Keratinocyte (primary cell): ENCODE results near the gene IRF2BP1. TPM values are rescaled to one million over a fixed set of nuclear protein-coding genes. Genes with fewer than 3 reads are reported as not detected.

Experiments
- DNase-seq: peaks from one replicate; pipeline ENCODE4 v3.0.0-alpha.2; 2011; ENCODE audit warnings: low read depth, missing footprints, low spot score
- FAIRE-seq: peaks from 2 replicates; lab custom pipeline; 2011; peaks lifted over from hg19 to GRCh38; lab: Jason Lieb, UNC
- H2AFZ ChIP-seq: 2 replicates; pipeline ENCODE4 v1.6.0; 2012; ENCODE audit warnings: low read length, control low read depth, inconsistent platforms; ENCODE audit not compliant: control insufficient read depth
- H3K27ac ChIP-seq: 2 replicates; pipeline ENCODE4 v1.5.1; 2011; ENCODE audit warnings: low read length; ENCODE audit not compliant: control insufficient read depth, insufficient read depth
- H3K27me3 ChIP-seq: 3 replicates; pipeline ENCODE4 v1.6.0; 2011; ENCODE audit warnings: low read length; ENCODE audit not compliant: control insufficient read depth, insufficient read depth; ENCODE audit errors: extremely low read depth
- H3K36me3 ChIP-seq, 2 experiments: 2 replicates in 1 of 2; 3 replicates in 1 of 2; pipeline ENCODE4 v1.5.1; 2011; ENCODE audit warnings: low read length in 2 of 2, mild to moderate bottlenecking in 1 of 2; ENCODE audit not compliant: control insufficient read depth in 2 of 2, insufficient read depth in 2 of 2; ENCODE audit errors: extremely low read depth in 1 of 2
- H3K4me1 ChIP-seq: 3 replicates; pipeline ENCODE4 v1.5.1; 2011; ENCODE audit warnings: low read length; ENCODE audit not compliant: control insufficient read depth, insufficient read depth; ENCODE audit errors: extremely low read depth
- H3K4me2 ChIP-seq: 3 replicates; pipeline ENCODE4 v1.6.0; 2011; ENCODE audit warnings: low read depth, low read length; ENCODE audit not compliant: control insufficient read depth, insufficient read depth; ENCODE audit errors: extremely low read depth
- H3K4me3 ChIP-seq, 3 experiments: fragments of 200-600 bp in 1 of 3; sonication (generic) in 1 of 3; 2 replicates in 2 of 3; 3 replicates in 1 of 3; pipeline ENCODE4 v1.5.1; 2011 to 2016; ENCODE audit warnings: low read length in 3 of 3, mild to moderate bottlenecking in 3 of 3, control low read depth in 2 of 3, inconsistent platforms in 1 of 3, low read depth in 1 of 3, mixed read lengths in 1 of 3, mixed run types in 1 of 3, moderate library complexity in 1 of 3; ENCODE audit not compliant: control insufficient read depth in 2 of 3, insufficient read depth in 2 of 3; ENCODE audit errors: extremely low read depth in 1 of 3
- H3K79me2 ChIP-seq: 2 replicates; pipeline ENCODE4 v1.6.0; 2012; ENCODE audit warnings: low read length; ENCODE audit not compliant: control insufficient read depth, insufficient read depth
- H3K9ac ChIP-seq: 3 replicates; pipeline ENCODE4 v1.6.0; 2011; ENCODE audit warnings: low read length; ENCODE audit not compliant: control insufficient read depth, insufficient read depth; ENCODE audit errors: extremely low read depth
- H3K9me1 ChIP-seq: 3 replicates; pipeline ENCODE4 v1.6.0; 2011; ENCODE audit warnings: low read length; ENCODE audit not compliant: control insufficient read depth, insufficient read depth; ENCODE audit errors: extremely low read depth
- H3K9me3 ChIP-seq: 2 replicates; pipeline ENCODE4 v1.5.1; 2012; ENCODE audit warnings: low read depth, low read length; ENCODE audit not compliant: control insufficient read depth
- H4K20me1 ChIP-seq: 3 replicates; pipeline ENCODE4 v1.6.0; 2011; ENCODE audit warnings: low read length; ENCODE audit not compliant: control insufficient read depth, insufficient read depth; ENCODE audit errors: extremely low read depth
- EZH2 ChIP-seq: IDR thresholded peaks from one replicate; pipeline ENCODE4 v1.6.1; 2012; ENCODE audit warnings: inconsistent platforms, mild to moderate bottlenecking, low read length, moderate library complexity
- dilution Hi-C: fragments of 300-500 bp; cut with MboI; formaldehyde crosslinking; loops from one replicate; pipeline ENCODE4 v1.7.0; 2020; ENCODE audit warnings: low sequenced_read_pairs; ENCODE audit not compliant: extremely low pct_ligation_motif_present
- polyA plus RNA-seq, 5 experiments: library from polyadenylated mRNA; depleted of rRNA in 3 of 5; stranded (reverse) in 3 of 5; stranded (forward) in 1 of 5; unstranded in 1 of 5; fragments of >200 nt; gene quantifications; 1 replicate in 1 of 5; 2 replicates in 3 of 5; 3 replicates in 1 of 5; pipeline versions ENCODE4 v1.2.1 to v1.2.3, GENCODE V29; 2011 to 2012; ENCODE audit warnings: missing spikeins in 2 of 5, low read depth in 1 of 5, low replicate concordance in 1 of 5
- TF ChIP-seq, protein P1 (sequence below), 3 experiments: IDR thresholded peaks in 1 of 3; conservative IDR thresholded peaks in 1 of 3; optimal IDR thresholded peaks in 1 of 3; 2 replicates in 2 of 3; 3 replicates in 1 of 3; pipeline versions ENCODE3 to v1.5.1; 2011; ENCODE audit warnings: low read length in 3 of 3, mild to moderate bottlenecking in 3 of 3, moderate library complexity in 2 of 3, control low read depth in 1 of 3, inconsistent platforms in 1 of 3; ENCODE audit not compliant: insufficient read depth in 2 of 3; ENCODE audit errors: extremely low read depth in 1 of 3

Gene IRF2BP1
- polyA plus RNA-seq, 1 donor (not counting 4 experiments of a cell fraction or from before 2014, with no cell fraction given) = 1.7 TPM

DNA sequence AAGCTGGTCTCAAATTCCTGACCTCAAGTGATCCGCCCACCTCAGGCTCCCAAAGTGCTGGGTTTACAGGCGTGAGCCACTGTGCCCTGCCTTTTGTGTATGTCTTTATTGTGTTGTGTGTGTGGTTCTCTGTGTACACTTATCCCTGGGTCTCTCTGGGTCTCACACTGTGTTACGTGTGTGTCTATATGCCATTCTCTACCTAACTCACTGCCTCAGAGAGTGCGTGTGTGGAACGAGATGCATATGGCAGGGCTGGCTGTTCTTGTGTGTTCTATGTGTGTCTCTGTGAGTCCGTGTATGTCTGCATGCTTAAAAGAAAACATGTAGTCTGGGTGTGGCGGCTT lies 11.3 kb downstream of the IRF2BP1 start:
- no peak overlapping the region for H3K27ac ChIP-seq
- dilution Hi-C loops = no loop called here
- H3K9ac ChIP-seq = no peak overlapping the region
- FAIRE-seq = no peak
- H3K79me2 ChIP-seq = no peaks in the 10 kb centered on the region
- no peaks in the 10 kb centered on the region for H4K20me1 ChIP-seq
- no peaks in the 10 kb centered on the region for H3K9me3 ChIP-seq
- H3K9me1 ChIP-seq = no peaks in the 10 kb centered on the region
- H3K36me3 ChIP-seq = no peaks in the 10 kb centered on the region
- H2AFZ ChIP-seq = no peak overlapping the region
- no peak overlapping the region for H3K4me3 ChIP-seq
- H3K27me3 ChIP-seq = peaks cover 16% of the 10 kb centered on the region
- H3K4me2 ChIP-seq = no peak overlapping the region
- no peak for DNase-seq
- H3K4me1 ChIP-seq = no peaks in the 10 kb centered on the region
- no peak for TF ChIP-seq EZH2
- TF ChIP-seq, protein P1, sequence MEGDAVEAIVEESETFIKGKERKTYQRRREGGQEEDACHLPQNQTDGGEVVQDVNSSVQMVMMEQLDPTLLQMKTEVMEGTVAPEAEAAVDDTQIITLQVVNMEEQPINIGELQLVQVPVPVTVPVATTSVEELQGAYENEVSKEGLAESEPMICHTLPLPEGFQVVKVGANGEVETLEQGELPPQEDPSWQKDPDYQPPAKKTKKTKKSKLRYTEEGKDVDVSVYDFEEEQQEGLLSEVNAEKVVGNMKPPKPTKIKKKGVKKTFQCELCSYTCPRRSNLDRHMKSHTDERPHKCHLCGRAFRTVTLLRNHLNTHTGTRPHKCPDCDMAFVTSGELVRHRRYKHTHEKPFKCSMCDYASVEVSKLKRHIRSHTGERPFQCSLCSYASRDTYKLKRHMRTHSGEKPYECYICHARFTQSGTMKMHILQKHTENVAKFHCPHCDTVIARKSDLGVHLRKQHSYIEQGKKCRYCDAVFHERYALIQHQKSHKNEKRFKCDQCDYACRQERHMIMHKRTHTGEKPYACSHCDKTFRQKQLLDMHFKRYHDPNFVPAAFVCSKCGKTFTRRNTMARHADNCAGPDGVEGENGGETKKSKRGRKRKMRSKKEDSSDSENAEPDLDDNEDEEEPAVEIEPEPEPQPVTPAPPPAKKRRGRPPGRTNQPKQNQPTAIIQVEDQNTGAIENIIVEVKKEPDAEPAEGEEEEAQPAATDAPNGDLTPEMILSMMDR (optimal IDR thresholded peaks at IDR 0.05 in 1 of 3, IDR thresholded peaks at IDR 0.05 in 1 of 3, conservative IDR thresholded peaks at IDR 0.05 in 1 of 3; ENCODE audit: extremely low read depth in 1 of 3, insufficient read depth in 2 of 3, low read length in 3 of 3) = no peak

- FAIRE-seq = no peak
- dilution Hi-C loops = no loop called here
- Histone ChIP-seq H3K9me1 (no peaks in the 10 kb centered on the region), H3K36me3 (no peaks in the 10 kb centered on the region), H3K27me3 (peaks cover 16% of the 10 kb centered on the region), H2AFZ (no peak overlapping the region), H3K4me3 (no peak overlapping the region), H3K27ac (no peak overlapping the region), H3K9ac (no peak overlapping the region), H4K20me1 (no peaks in the 10 kb centered on the region), H3K4me1 (no peaks in the 10 kb centered on the region), H3K79me2 (no peaks in the 10 kb centered on the region), H3K9me3 (no peaks in the 10 kb centered on the region), H3K4me2 (no peak overlapping the region)
- no peak for DNase-seq
- no peak for TF ChIP-seq EZH2
- TF ChIP-seq, protein P1 (optimal IDR thresholded peaks at IDR 0.05 in 1 of 3, IDR thresholded peaks at IDR 0.05 in 1 of 3, conservative IDR thresholded peaks at IDR 0.05 in 1 of 3; ENCODE audit: extremely low read depth in 1 of 3, insufficient read depth in 2 of 3, low read length in 3 of 3) = no peak
Observed at GRCh38 chr19:45873219-45873772, 12.6 kb downstream of the IRF2BP1 start.
